Measurements from ENCODE around the gene EFCAB12. TPM values are rescaled to one million over a fixed set of nuclear protein-coding genes. Genes with fewer than 3 reads are reported as not detected.

The EFCAB12 gene
- total RNA-seq, 1 experiment from 2014 or later, result 0.08 TPM

DNA sequence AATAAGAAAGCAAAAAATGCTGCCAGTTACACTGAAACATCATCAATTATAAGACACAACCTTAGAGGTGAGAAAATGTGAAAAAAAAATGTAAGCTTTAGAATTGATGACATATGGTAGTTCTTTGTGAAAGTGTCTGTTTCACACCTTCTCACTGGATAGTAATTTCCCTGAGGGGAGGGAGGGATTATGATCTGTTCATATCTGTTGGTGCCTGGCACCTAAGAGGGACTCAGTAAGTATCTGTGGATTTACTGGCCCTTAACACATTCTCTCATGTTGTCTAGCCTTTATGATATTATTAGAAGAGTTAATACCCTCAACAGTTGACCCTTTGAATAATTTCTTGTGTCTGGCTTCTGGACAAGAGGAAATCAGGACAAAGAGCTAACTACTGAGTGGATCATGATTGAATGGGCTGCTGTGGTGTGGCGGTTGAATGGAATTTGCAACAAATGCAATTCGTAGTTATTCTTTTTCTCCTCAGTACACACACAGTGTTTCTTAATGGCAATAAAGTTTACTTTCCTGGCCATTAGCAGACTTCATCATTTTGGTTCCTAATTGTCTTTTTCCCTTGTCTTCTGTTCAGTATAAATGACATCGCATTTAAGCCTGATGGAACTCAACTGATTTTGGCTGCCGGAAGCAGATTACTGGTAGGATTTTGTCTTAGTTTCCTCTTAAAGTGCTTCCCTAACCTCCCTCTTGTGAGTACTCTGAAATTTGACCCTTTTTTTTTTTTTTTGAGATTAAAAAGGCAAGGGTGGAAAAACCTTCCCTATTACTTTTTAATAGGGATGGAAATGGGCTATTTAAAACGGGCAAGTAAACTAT lies 21.1 kb upstream of the EFCAB12 start:
- DNase-seq (ENCODE audit: low read depth, low spot score), result no peak
- in situ Hi-C loops (cut with HindIII; ENCODE audit: low pct_unique_long_range_greater_than_20kb, low sequenced_read_pairs), result no loop called here

DNA sequence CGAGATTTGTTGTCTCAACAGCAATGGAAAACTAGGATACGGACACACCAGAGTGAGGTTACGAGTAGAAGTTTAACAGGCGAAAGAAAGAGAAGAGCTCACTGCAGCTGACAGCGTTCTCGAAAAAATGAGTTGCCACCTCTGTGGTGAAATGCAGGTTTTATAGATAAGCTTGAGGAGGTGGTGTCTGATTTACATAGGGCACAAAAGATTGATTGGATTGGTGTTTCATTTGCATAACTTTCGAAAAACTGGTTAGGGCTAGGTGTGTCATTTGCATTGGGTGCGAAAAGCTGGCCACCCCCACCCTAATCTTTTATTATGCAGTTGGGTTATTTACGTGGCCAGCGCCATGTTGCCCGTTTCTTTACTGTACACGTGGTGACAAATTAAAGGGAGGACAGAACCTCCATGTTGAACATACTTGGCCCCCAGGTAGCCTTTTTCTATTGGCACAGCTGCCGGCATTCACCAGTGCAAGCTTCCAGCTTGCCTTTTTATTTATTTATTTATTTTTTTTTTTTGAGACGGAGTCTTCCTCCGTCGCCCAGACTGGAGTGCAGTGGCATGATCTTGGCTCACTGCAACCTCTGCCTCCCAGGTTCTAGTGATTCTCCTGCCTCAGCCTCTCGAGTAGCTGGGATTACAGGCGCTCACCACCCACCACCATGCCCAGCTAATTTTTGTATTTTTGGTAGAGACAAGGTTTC lies 19.9 kb upstream of the EFCAB12 start:
- no peak for DNase-seq (ENCODE audit: low read depth, low spot score)
- in situ Hi-C loops (cut with HindIII; ENCODE audit: low pct_unique_long_range_greater_than_20kb, low sequenced_read_pairs), result no loop called here

DNA sequence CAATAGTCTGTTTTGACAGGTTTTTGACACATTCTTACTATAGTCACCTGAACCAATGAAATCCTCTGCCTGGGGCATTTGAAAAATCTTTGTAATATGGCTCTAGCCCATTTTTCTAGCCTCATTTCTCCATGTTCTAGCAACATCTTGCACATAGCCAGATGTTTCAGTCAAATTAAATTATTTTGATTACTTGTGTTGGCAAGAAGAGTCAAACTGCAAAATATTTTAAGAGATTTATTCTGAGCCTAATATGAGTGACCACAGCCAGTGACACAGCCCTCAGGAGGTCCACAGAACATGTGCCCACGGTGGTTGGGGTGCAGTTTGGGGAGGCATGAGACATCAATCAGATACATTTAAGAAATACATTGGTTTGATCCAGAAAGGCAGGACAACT lies 18.5 kb upstream of the EFCAB12 start:
- in situ Hi-C loops (cut with HindIII; ENCODE audit: low pct_unique_long_range_greater_than_20kb, low sequenced_read_pairs), result no loop called here
- no peak for DNase-seq (ENCODE audit: low read depth, low spot score)

- no peak for DNase-seq (ENCODE audit: low read depth, low spot score)
- in situ Hi-C loops (cut with HindIII; ENCODE audit: low pct_unique_long_range_greater_than_20kb, low sequenced_read_pairs), result no loop called here
Measured at GRCh38 chr3:129445471-129445870, 17.0 kb upstream of the EFCAB12 start.

GRCh38 chr3:129442947-129443346 lies 14.5 kb upstream of the EFCAB12 start:
- no peak for DNase-seq (ENCODE audit: low read depth, low spot score)

GRCh38 chr3:129442486-129442885 lies 14.1 kb upstream of the EFCAB12 start:
- DNase-seq (ENCODE audit: low read depth, low spot score), result no peak
- in situ Hi-C loops (cut with HindIII; ENCODE audit: low pct_unique_long_range_greater_than_20kb, low sequenced_read_pairs), result no loop called here

More at GRCh38 chr3:129442947-129443346, 14.5 kb upstream of the EFCAB12 start:
- in situ Hi-C loops (cut with HindIII; ENCODE audit: low pct_unique_long_range_greater_than_20kb, low sequenced_read_pairs), result no loop called here

DNA sequence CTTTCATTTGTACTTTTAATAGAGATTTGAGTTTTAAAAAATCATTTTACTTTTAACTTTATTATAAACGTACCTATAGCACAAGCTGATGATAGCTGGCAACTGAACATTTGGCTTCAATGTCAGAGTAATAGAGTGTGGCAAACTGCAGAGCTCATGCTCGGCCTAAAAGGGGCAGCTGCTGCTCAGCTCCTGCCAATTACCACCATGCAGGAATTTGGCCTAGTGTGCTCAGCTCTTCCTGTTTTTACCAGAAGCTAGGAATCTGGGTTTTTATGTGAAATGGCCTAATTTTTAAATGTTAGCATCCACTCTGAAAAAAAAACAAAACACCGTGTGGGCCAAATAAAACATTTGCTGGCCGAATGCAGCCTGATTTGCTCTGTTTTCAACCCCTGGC lies 13.3 kb upstream of the EFCAB12 start:
- in situ Hi-C loops (cut with HindIII; ENCODE audit: low pct_unique_long_range_greater_than_20kb, low sequenced_read_pairs), result no loop called here

GRCh38 chr3:129441215-129441614 lies 12.8 kb upstream of the EFCAB12 start:
- in situ Hi-C loops (cut with HindIII; ENCODE audit: low pct_unique_long_range_greater_than_20kb, low sequenced_read_pairs), result no loop called here
- no peak for DNase-seq (ENCODE audit: low read depth, low spot score)

More for the DNA sequence above, 13.3 kb upstream of the EFCAB12 start:
- no peak for DNase-seq (ENCODE audit: low read depth, low spot score)

DNA sequence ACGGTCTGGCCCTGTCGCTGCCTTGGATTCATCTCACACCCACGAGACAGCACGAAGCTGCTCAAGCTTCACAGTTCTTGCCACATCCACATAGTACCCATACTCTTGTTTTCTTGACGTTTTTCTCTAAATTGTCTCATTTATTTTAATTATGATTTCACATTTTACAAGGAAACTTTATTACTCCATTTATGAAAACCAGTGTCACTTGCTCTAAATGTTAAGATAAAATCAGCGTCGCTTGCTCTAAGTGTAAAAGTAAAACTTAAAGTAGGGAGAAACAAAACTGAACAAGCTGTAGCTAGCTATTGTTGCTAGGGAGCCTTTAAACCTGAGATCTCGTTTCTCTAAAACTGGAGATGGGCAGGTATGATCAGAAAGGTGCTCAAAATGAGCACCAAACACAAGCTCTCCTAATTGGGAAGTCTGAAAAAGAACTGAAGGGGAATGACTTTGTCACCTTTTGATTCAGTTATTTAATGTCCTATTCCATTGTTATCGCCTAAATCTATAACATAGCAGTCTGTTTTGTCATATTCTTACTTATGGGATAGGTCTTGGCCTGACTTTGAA lies 12.3 kb upstream of the EFCAB12 start:
- no peak for DNase-seq (ENCODE audit: low read depth, low spot score)
- in situ Hi-C loops (cut with HindIII; ENCODE audit: low pct_unique_long_range_greater_than_20kb, low sequenced_read_pairs), result no loop called here

- peak; percentile 99 for DNase-seq (ENCODE audit: low read depth, low spot score)
- in situ Hi-C loops (cut with HindIII; ENCODE audit: low pct_unique_long_range_greater_than_20kb, low sequenced_read_pairs), result no loop called here
Measured at GRCh38 chr3:129439817-129440617, 11.6 kb upstream of the EFCAB12 start, which contains the start of the genes IFT122 and MBD4. IFT122 (plus strand) TSS chr3:129440224; CDS start chr3:129440331, 107 bp downstream. MBD4 (minus strand) TSS chr3:129439948; CDS start chr3:129439833, 115 bp downstream.

- in situ Hi-C loops (cut with HindIII; ENCODE audit: low pct_unique_long_range_greater_than_20kb, low sequenced_read_pairs), result no loop called here
- peak; percentile 17 for DNase-seq (ENCODE audit: low read depth, low spot score)
Measured at GRCh38 chr3:129439226-129439816, 10.9 kb upstream of the EFCAB12 start.

DNA sequence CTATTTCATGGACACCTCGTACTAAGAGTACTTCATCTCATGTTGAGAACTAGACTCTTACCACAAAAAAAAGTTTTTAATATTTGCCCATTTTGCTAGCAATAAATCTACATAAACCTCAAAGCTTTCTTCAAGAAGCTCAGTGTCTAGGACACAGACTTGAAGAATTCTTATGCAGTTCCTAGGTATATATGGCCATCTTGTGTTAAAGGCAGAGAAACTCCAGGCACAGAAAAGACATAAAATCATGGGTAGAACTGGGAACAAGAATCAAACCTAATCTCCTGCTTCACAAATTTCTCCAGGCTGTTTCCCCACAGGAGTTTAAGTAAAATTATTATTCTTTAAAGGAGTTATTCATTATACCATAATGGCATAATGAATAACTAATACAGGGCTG lies 6.9 kb upstream of the EFCAB12 start:
- no peak for DNase-seq (ENCODE audit: low read depth, low spot score)
- in situ Hi-C loops (cut with HindIII; ENCODE audit: low pct_unique_long_range_greater_than_20kb, low sequenced_read_pairs), result no loop called here

- in situ Hi-C loops (cut with HindIII; ENCODE audit: low pct_unique_long_range_greater_than_20kb, low sequenced_read_pairs), result no loop called here
- DNase-seq (ENCODE audit: low read depth, low spot score), result no peak
Measured at GRCh38 chr3:129434140-129434539, 5.7 kb upstream of the EFCAB12 start.

GRCh38 chr3:129433565-129433964 lies 5.1 kb upstream of the EFCAB12 start:
- in situ Hi-C loops (cut with HindIII; ENCODE audit: low pct_unique_long_range_greater_than_20kb, low sequenced_read_pairs), result no loop called here
- no peak for DNase-seq (ENCODE audit: low read depth, low spot score)

DNA sequence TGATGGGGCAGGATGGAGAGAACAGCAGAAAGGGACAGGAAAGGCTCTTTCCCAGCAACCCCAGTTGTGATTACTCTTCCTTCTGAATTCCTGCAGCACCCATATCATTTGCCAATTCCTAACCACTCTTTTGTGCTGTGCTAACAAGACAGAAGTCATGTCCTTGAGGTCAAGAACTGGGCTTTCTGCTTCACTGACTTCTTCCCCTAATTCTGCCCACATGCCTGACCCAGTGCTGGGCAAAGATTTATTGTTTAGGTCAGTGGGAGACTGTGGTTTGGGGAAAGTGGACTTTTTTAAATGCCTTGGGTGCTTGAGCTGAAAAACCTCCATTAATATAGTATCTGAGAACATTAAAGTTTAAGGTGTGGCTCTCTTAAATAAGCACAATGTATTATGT lies 4.2 kb upstream of the EFCAB12 start:
- DNase-seq (ENCODE audit: low read depth, low spot score), result no peak
- in situ Hi-C loops (cut with HindIII; ENCODE audit: low pct_unique_long_range_greater_than_20kb, low sequenced_read_pairs), result no loop called here

DNA sequence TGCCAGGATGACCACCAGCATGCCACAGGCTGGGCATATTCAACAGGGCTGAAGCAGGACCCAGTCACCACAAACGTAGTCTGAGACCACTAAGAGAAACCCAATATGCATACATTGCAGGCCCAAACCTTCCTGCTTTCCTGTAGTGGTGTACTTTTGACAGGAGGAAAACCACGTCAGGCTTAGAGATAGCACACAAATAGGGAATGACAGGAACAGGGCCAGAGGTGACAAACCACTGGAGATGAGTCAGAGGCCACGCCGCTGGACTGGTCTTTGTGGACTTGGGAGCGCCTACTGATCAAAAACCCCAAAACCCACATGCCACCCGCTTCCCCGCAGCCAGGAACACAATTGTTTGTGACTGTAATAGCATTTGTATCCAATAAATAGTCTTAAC lies 3.6 kb upstream of the EFCAB12 start:
- no peak for DNase-seq (ENCODE audit: low read depth, low spot score)
- in situ Hi-C loops (cut with HindIII; ENCODE audit: low pct_unique_long_range_greater_than_20kb, low sequenced_read_pairs), result no loop called here

GRCh38 chr3:129429602-129430001 lies 1.2 kb upstream of the EFCAB12 start:
- in situ Hi-C loops (cut with HindIII; ENCODE audit: low pct_unique_long_range_greater_than_20kb, low sequenced_read_pairs), result no loop called here
- DNase-seq (ENCODE audit: low read depth, low spot score), result no peak
